HG02571 (cell line): ENCODE results near the gene CCDC177.
"Not testable (repeated sequence)": the region's sequence is repeated elsewhere in the genome, so short reads cannot be mapped to it uniquely, and the experiment has no call there.

ENCODE experiments used
- ATAC-seq: cut with Tn5 transposase; IDR thresholded peaks from one replicate; pipeline ENCODE4 v1.9.1; 2021; ENCODE audit warnings: mild to moderate bottlenecking, moderate library complexity; ENCODE audit not compliant: unreplicated experiment

Gene CCDC177

DNA sequence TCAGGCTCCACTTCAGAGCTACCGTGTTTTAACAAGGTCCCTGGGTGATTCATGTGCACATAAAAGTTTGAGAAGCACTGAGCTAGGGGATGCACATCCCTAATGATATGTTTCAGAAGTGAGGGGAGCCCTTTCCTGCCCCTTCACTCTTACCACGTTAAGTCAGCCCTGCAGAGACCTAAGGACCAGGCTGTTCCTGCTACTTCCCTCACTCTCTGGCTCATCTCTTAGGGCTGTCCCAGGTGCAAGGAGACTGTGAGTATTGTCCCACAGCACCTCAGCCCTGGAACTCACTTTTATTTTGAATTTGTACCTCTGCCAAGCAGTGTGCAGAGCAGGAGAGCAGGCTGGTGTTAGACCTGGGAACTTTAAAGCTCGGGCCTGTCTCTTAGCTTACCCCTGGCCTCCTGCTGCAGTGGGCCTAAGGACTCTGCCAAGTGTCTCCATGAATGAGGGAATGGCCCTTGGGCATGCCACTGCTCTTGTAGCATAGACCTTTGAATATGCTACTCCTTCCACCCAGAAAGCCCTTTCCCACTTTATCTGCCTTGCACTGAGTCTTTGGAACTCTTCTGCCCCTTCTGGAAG, 25.7 kb upstream of the CCDC177 start:
- ATAC-seq = no peak

DNA sequence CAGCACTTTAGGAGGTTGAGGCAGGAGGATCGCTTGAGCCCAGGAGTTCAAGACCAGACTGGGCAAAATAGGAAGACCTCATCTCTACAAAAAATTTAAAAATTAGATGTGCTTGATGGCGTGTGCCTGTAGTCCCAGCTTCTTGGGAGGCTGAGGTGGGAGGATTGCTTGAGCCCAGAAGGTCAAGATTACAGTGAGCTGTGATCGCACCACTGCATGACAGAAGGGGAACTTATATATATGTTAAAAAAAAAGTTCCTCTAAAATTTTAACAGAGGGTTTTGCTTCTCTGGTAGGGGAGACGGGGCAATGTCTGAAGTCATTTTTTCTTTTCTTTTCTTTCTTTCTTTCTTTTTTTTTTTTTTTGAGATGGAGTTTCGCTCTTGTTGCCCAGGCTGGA, 24.8 kb upstream of the CCDC177 start:
- ATAC-seq = not testable (repeated sequence)

DNA sequence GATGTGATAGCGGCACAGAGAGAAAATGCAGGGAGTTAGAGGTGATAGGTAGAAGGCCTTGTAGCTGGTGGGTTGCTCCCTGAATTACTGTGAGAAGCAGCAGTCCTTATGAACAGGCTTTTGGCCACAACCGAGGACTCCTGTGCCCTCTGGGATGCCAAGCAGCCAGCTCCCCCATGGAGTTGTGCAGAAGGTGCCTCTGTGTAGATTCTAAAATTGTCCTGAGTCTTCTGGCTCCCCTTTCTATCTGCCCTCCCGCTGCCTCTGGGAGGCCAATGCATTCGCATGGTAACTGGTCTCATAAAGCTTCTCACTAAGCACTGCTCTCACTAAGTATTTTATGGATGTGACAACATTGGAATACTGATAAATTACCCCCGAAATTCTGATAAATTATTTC, 20.7 kb upstream of the CCDC177 start:
- no peak for ATAC-seq

DNA sequence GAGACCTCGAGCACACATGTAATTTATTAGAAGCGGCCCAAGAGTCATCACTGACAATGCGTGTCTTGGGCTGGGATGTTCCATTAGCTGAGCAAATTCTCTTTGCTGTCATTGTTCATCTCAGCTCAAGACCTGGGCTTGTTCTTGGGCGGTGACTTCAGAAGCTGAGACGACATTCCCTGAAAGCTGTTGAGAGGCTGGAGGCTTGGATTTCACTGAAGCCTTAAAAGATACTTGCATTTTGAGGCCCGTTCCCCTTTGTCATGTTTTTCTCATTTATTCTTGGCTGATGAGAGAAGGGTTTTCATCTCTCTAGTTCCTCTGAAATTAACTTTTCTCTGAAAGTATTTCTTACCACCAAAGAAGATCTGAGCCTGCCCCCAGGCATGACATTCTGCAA, 20.2 kb upstream of the CCDC177 start:
- ATAC-seq = no peak

GRCh38 chr14:69593018-69593677, 18.5 kb upstream of the CCDC177 start:
- no peak for ATAC-seq

DNA sequence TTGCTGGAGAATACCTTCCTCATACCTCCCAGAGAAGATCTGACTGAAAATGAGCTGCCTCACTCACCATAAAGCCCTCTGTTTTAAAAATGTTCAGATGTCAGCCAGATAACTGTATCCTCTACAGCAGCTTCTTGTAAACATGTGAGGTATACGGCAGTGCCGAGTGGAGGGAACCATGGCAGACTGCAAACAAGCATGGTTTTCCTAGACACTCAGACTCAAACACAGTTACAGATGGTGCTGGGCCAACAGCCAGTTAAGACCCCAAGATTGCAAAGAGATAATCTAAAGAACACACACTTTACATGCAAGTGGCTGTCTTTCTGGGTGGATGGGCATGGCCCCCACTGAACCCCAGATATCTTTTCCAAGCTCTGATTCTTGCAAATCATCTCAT, 16.6 kb upstream of the CCDC177 start:
- ATAC-seq = no peak

GRCh38 chr14:69587389-69587788, 12.7 kb upstream of the CCDC177 start:
- ATAC-seq = no peak

DNA sequence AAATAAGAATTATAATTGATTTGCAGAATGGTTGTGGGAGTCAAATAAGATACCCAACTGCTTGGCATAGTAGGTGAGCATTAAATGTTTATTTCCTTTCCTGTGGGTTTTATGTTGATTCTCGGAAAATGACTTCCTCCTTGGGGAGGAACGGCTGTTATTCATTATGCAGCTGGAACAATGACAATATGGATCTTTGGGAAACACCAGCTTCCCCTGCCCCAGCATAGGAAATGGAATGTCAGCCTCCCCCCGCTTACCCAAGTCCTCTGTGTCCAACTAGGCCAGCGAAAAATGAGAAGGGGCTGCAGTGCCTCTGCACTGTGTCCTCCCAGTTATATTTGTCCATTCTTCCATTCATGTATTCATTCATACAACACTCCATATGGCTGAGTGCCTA, 11.7 kb upstream of the CCDC177 start:
- ATAC-seq = no peak

GRCh38 chr14:69584389-69584788, 9.7 kb upstream of the CCDC177 start:
- ATAC-seq = no peak

DNA sequence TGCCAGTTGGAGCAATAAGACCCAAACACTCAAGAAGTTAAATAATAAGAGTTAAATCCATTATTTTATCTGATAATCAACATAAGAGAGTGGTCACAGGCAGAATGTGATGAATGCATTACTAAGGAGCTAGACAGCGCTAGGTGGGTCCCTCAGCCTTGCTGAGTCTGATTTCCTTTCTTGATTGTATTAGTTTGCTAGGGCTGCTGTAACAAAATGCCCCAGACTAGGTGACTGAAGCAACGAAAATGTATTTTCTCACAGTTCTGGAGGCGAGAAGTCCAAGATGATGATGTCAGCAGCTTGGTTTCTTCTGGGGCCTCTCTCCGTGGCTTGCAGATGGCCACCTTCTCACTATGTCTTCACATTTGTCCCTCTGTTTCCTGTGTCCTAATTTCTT, 8.2 kb upstream of the CCDC177 start:
- ATAC-seq = no peak

DNA sequence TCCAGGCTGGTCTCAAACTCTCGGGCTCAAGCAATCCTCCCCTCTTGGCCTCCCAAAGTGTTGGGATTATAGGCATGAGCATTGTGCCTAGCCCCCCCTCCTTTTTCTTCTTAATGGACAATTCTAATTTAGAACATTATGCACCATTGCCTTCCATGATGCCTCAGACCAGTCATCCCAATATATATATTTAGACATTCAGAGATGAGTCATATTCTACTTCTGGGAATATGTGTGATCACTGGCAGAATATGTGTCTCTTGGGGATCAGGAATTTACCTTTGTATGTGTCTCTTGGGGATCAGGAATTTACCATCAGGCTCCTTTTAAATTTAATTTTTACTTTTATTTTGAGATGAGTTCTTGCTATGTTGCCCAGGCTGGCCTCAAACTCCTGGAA, 7.5 kb upstream of the CCDC177 start:
- ATAC-seq = no peak

GRCh38 chr14:69581316-69581935, 6.8 kb upstream of the CCDC177 start:
- ATAC-seq = no peak

DNA sequence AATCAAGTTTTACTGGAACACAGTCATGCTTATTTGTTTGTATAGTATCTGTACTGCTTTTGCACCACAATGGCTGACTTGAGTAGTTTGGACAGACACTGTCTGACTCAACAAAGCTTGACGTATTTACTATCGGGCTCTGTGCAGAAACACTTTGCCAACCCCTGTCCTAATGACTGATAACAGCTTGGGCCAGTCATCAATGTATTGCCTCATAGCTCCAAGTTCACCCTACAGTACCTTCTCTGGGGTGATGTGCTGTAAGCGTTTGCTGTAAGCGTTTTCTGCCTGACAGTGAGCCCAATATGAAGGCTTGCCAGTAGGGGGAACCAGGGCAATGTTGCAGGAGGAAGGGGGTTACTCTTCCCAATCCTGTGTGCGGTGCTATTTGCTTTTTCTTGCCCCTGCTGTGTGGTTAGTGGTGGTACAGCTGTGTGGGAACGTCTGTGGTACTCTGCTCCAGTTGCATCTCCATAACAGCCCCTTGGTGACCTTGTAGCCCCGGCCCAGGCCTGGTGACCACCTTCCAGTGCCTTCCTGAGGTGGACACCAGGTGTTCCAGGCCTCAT, 5.4 kb upstream of the CCDC177 start:
- ATAC-seq = no peak

DNA sequence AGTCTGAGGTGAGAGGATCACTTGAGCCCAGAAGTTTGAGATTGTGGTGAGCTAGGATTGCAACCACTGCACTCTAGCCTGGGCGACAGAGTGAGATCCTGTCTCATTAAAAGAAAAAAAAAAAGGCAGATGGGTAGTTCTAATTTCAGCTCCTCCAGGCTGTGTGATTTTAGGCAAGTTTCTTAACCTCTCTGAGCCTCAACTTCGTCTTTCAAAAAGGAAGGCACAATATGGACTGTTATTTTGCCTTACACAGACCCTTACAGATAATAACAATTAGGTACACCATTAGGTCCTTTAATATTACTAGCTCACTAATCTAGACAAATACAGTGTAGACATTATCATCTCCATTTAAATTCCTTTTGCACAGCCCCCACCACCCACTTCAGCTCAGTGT, 4.8 kb upstream of the CCDC177 start:
- ATAC-seq = no peak

- ATAC-seq = no peak
Observed at GRCh38 chr14:69574954-69575295, 254 bp upstream of the CCDC177 start.

- no peak for ATAC-seq
Observed at GRCh38 chr14:69573831-69574262, 824 bp downstream of the CCDC177 start.

- ATAC-seq = no peak
Observed at GRCh38 chr14:69573205-69573830, 1.4 kb downstream of the CCDC177 start.

GRCh38 chr14:69572841-69573135, 1.9 kb downstream of the CCDC177 start:
- no peak for ATAC-seq

GRCh38 chr14:69572030-69572840, 2.4 kb downstream of the CCDC177 start:
- no peak for ATAC-seq

DNA sequence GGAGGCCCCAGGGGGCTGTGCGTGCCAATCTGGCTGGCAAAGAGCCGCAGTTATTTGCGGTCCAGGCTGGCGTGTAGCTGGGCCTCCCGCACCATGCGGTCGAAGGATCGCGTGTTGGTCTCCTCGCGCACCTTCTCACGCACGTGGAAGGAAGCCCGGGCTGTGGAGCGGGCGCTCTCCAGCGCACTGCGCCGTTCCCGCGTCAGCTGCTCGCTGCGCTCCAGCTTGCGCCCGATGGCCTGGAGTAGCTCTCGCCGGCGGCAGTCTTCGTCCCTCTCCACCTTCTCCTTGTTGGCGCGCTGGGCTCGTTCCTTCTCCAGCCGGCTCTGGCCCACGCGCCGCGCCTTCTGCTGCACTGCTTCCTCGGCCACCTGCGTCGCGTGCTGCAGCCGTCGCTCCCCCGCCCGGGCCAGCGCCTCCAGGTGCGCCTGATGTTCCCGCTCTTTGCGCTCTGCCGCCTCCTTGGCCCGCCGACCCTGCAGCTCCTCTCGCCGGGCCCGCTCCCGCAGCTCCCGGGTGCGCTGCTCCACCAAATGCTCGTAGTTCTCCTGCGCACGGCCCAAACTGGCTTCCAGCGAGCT, 3.1 kb downstream of the CCDC177 start:
- ATAC-seq = no peak

DNA sequence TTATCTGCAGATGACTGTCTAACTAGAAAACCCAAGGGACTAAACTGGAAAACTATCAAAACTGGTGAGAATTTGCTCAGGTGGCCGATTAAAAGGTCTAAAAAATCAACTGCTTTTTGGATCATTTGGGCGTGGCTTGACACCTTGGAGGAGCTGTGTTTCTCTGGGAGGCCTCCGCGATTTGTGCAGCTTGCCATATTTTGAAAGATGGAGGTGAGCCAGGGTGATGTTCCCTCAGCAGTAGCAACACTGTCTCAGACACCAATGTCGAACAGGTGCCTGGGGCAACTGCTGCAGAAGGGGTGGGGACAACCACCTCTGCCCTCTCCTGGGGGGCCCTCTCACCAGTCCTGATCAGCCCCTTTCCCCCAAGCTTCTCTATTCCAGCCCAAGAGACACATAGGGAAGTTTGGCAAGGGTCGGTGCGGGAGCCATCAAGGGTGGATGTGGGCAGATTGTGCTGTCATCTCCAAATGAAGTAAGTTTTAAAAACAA, 3.8 kb downstream of the CCDC177 start:
- no peak for ATAC-seq
